ENCODE data around the gene CACNA1C. TPM values are rescaled to one million over a fixed set of nuclear protein-coding genes. Genes with fewer than 3 reads are reported as not detected.

Gene CACNA1C
- total and polyA plus RNA-seq, 2 donors (not counting 1 experiment from before 2014, with no cell fraction given), result 0.01 to 0.02 TPM

- Histone ChIP-seq H3K9me3 (ENCODE audit: control extremely low read depth in 1 of 3, control insufficient read depth in 2 of 3, insufficient read depth in 1 of 3, low read length in 2 of 3) (no peaks in the 10 kb centered on the region), H3K4me1 (ENCODE audit: control insufficient read depth in 2 of 2, insufficient read depth in 2 of 2, low read length in 2 of 2) (no peaks in the 10 kb centered on the region), H3K79me2 (ENCODE audit: control insufficient read depth, insufficient read depth, low read length) (no peaks in the 10 kb centered on the region), H3K4me3 (ENCODE audit: control extremely low read depth in 1 of 5, extremely low read depth in 1 of 5, insufficient read depth in 1 of 5, low read depth in 2 of 5, low read length in 4 of 5) (no peak overlapping the region), H3K4me2 (replicated peaks; ENCODE audit: low read depth, low read length, poor library complexity, severe bottlenecking) (no peak overlapping the region), H3K27ac (ENCODE audit: low read length in 2 of 2) (no peak overlapping the region), H3K27me3 (replicated peaks in 1 of 4; ENCODE audit: control extremely low read depth in 1 of 4, control insufficient read depth in 3 of 4, insufficient read depth in 4 of 4, low read length in 3 of 4) (no peaks in the 10 kb centered on the region), H4K20me1 (ENCODE audit: control insufficient read depth, insufficient read depth, low read length, poor library complexity, severe bottlenecking) (no peaks in the 10 kb centered on the region), H3K36me3 (replicated peaks in 1 of 2; ENCODE audit: control extremely low read depth in 1 of 2, control insufficient read depth in 1 of 2, extremely low read depth in 1 of 2, insufficient read depth in 2 of 2, low read length in 1 of 2) (no peaks in the 10 kb centered on the region), H3K9ac (ENCODE audit: low read length) (no peak overlapping the region), H2AFZ (ENCODE audit: insufficient read depth, low read depth, low read length, poor library complexity, severe bottlenecking) (no peak overlapping the region)
- no peak overlapping the region for H3K27ac Mint-ChIP-seq
- no peak for ATAC-seq (ENCODE audit: low read depth)
- no peaks in the 10 kb centered on the region for H3K9me3 Mint-ChIP-seq (ENCODE audit: insufficient read depth)
- H3K4me1 Mint-ChIP-seq, result no peaks in the 10 kb centered on the region
- POLR2A ChIA-PET, result no interaction called here
- CTCF ChIA-PET, result interaction anchor here (0.6 kb wide), 1 partner anchor 15 kb away, joined by 3 read pairs; no protein-coding TSS in a partner anchor
- peaks cover 10% of the 10 kb centered on the region for H3K27me3 Mint-ChIP-seq
- no peak for TF ChIP-seq EZH2 (IDR thresholded peaks at IDR 0.05; ENCODE audit: borderline replicate concordance, insufficient read depth, low read depth, low read length, poor library complexity, severe bottlenecking)
- TF ChIP-seq CTCF (IDR thresholded peaks at IDR 0.05), result no peak
- H3K4me3 Mint-ChIP-seq, result no peak overlapping the region
- intact Hi-C loops (cut with micrococcal nuclease), result no loop called here
- DNase-seq, result no peak
- WGBS (ENCODE audit: insufficient coverage), result 93% methylated on average over 4 of the region's 7 CpGs
Measured at GRCh38 chr12:2443776-2444175, 391.0 kb downstream of the CACNA1C start.

- Mint-ChIP-seq H3K4me1 (no peaks in the 10 kb centered on the region), H3K27me3 (peaks cover 10% of the 10 kb centered on the region), H3K9me3 (ENCODE audit: insufficient read depth) (no peaks in the 10 kb centered on the region), H3K27ac (no peak overlapping the region), H3K4me3 (no peak overlapping the region)
- H3K9ac ChIP-seq (ENCODE audit: low read length), result no peak overlapping the region
- ChIA-PET POLR2A (no interaction called here), CTCF (no interaction called here)
- no peaks in the 10 kb centered on the region for H3K4me1 ChIP-seq (ENCODE audit: control insufficient read depth in 2 of 2, insufficient read depth in 2 of 2, low read length in 2 of 2)
- H3K27me3 ChIP-seq (replicated peaks in 1 of 4; ENCODE audit: control extremely low read depth in 1 of 4, control insufficient read depth in 3 of 4, insufficient read depth in 4 of 4, low read length in 3 of 4), result no peaks in the 10 kb centered on the region
- no peak overlapping the region for H2AFZ ChIP-seq (ENCODE audit: insufficient read depth, low read depth, low read length, poor library complexity, severe bottlenecking)
- H3K9me3 ChIP-seq (ENCODE audit: control extremely low read depth in 1 of 3, control insufficient read depth in 2 of 3, insufficient read depth in 1 of 3, low read length in 2 of 3), result no peaks in the 10 kb centered on the region
- DNase-seq, result no peak
- no peak for ATAC-seq (ENCODE audit: low read depth)
- no peak overlapping the region for H3K27ac ChIP-seq (ENCODE audit: low read length in 2 of 2)
- no peaks in the 10 kb centered on the region for H4K20me1 ChIP-seq (ENCODE audit: control insufficient read depth, insufficient read depth, low read length, poor library complexity, severe bottlenecking)
- no peak overlapping the region for H3K4me2 ChIP-seq (replicated peaks; ENCODE audit: low read depth, low read length, poor library complexity, severe bottlenecking)
- no peak overlapping the region for H3K4me3 ChIP-seq (ENCODE audit: control extremely low read depth in 1 of 5, extremely low read depth in 1 of 5, insufficient read depth in 1 of 5, low read depth in 2 of 5, low read length in 4 of 5)
- TF ChIP-seq CTCF (IDR thresholded peaks at IDR 0.05) (no peak), EZH2 (IDR thresholded peaks at IDR 0.05; ENCODE audit: borderline replicate concordance, insufficient read depth, low read depth, low read length, poor library complexity, severe bottlenecking) (no peak)
- no peaks in the 10 kb centered on the region for H3K36me3 ChIP-seq (replicated peaks in 1 of 2; ENCODE audit: control extremely low read depth in 1 of 2, control insufficient read depth in 1 of 2, extremely low read depth in 1 of 2, insufficient read depth in 2 of 2, low read length in 1 of 2)
- H3K79me2 ChIP-seq (ENCODE audit: control insufficient read depth, insufficient read depth, low read length), result no peaks in the 10 kb centered on the region
- 90% methylated on average over 1 of the region's 1 CpG for WGBS (ENCODE audit: insufficient coverage)
- intact Hi-C loops (cut with micrococcal nuclease), result no loop called here
Measured at GRCh38 chr12:2445968-2446367, 393.2 kb downstream of the CACNA1C start.

All from B cell (primary cell).